PC-9 (cell line): ENCODE results near the gene WNT7A. TPM values are rescaled to one million over a fixed set of nuclear protein-coding genes. Genes with fewer than 3 reads are reported as not detected.

Experiments
- BruUV-seq: library from RNA; stranded (reverse); fragments of 400-500 nt; replicated peaks from 2 replicates; lab custom pipeline; 2021; lab: Mats Ljungman, UMichigan
- CTCF ChIA-PET: fragments of 300-600 bp; sonication (Branson Sonifier 250); formaldehyde crosslinking; loops from one replicate; lab custom pipeline; 2022; ENCODE audit warnings: antibody characterized with exemption; lab: Charles Lee
- POLR2A ChIA-PET: fragments of 300-600 bp; sonication (Branson Sonifier 250); formaldehyde crosslinking; loops from one replicate; lab custom pipeline; 2022; ENCODE audit warnings: antibody characterized with exemption; ENCODE audit not compliant: unreplicated experiment; lab: Charles Lee
- DNase-seq, 2 experiments: peaks; one replicate each; pipeline versions ENCODE4 v3.0.0 to v3.0.0-alpha.2; 2015 to 2022; ENCODE audit warnings: mixed read lengths in 1 of 2
- H2AFZ ChIP-seq: fragments of 200-600 bp; sonication (generic); 2 replicates; pipeline ENCODE4 v1.8.1; 2017; ENCODE audit warnings: antibody characterized with exemption
- H3F3A ChIP-seq: fragments of 200-600 bp; sonication (generic); 2 replicates; pipeline ENCODE4 v1.8.1; 2017; ENCODE audit warnings: antibody characterized with exemption, mild to moderate bottlenecking, low read depth; ENCODE audit not compliant: insufficient read depth
- H3K27ac ChIP-seq: fragments of 200-600 bp; sonication (generic); 2 replicates; pipeline ENCODE4 v1.6.1; 2016; ENCODE audit warnings: mixed run types
- H3K27me3 ChIP-seq: fragments of 200-600 bp; sonication (generic); 2 replicates; pipeline ENCODE4 v1.6.1; 2016; ENCODE audit warnings: low read depth, mixed run types; ENCODE audit not compliant: insufficient read depth
- H3K36me3 ChIP-seq: fragments of 200-600 bp; sonication (generic); 2 replicates; pipeline ENCODE4 v1.6.1; 2016; ENCODE audit warnings: low read depth, mixed run types
- H3K4me1 ChIP-seq: fragments of 200-600 bp; sonication (generic); replicated peaks from 2 replicates; pipeline ENCODE4 v1.6.1; 2016; ENCODE audit warnings: mixed run types; ENCODE audit not compliant: insufficient read depth
- H3K4me2 ChIP-seq: fragments of 200-600 bp; sonication (generic); 2 replicates; pipeline ENCODE4 v1.6.1; 2017; ENCODE audit warnings: mixed run types
- H3K4me3 ChIP-seq: fragments of 200-600 bp; sonication (generic); 2 replicates; pipeline ENCODE4 v1.6.1; 2016; ENCODE audit warnings: mixed run types
- H3K79me2 ChIP-seq: fragments of 200-600 bp; sonication (generic); 2 replicates; pipeline ENCODE4 v1.6.1; 2017; ENCODE audit warnings: low read depth, mixed run types
- H3K9me2 ChIP-seq: fragments of 200-600 bp; sonication (generic); 2 replicates; pipeline ENCODE4 v1.8.1; 2017; ENCODE audit warnings: mild to moderate bottlenecking; ENCODE audit not compliant: insufficient read depth
- H3K9me3 ChIP-seq: fragments of 200-600 bp; sonication (generic); 2 replicates; pipeline ENCODE4 v1.8.1; 2016; ENCODE audit warnings: low read depth; ENCODE audit not compliant: insufficient read depth
- H4K20me1 ChIP-seq: fragments of 200-600 bp; sonication (generic); 2 replicates; pipeline ENCODE4 v1.8.1; 2017; ENCODE audit not compliant: insufficient read depth
- CTCF ChIP-seq: fragments of 200-600 bp; sonication (generic); conservative IDR thresholded peaks from 2 replicates; pipeline ENCODE4 v1.6.1; 2017; ENCODE audit warnings: mixed run types, antibody characterized with exemption, mild to moderate bottlenecking, moderate library complexity
- EZH2 ChIP-seq: fragments of 200-600 bp; sonication (generic); IDR thresholded peaks from 2 replicates; pipeline ENCODE4 v1.8.0; 2017; ENCODE audit warnings: antibody characterized with exemption, low read depth
- intact Hi-C: fragments of 100-400 bp; cut with micrococcal nuclease; formaldehyde crosslinking; loops from one replicate; pipeline ENCODE4 v1.10.0; 2022; ENCODE audit not compliant: unreplicated experiment
- total RNA-seq: library from RNA; stranded (reverse); gene quantifications from 2 replicates; pipeline ENCODE4 v1.2.3, GENCODE V29; 2021

The WNT7A gene
- total RNA-seq, 1 experiment from 2014 or later = 6.3 TPM

GRCh38 chr3:13838421-13838820 is 41.5 kb downstream of the WNT7A start:
- POLR2A ChIA-PET = no interaction called here
- peaks cover 62% of the 10 kb centered on the region for H3K4me1 ChIP-seq

GRCh38 chr3:13837751-13838150 is 42.1 kb downstream of the WNT7A start:
- Histone ChIP-seq H3K27me3 (no peaks in the 10 kb centered on the region), H3K36me3 (no peaks in the 10 kb centered on the region), H2AFZ (no peak overlapping the region), H3K27ac (no peak overlapping the region), H3K4me1 (peaks cover 65% of the 10 kb centered on the region), H3K79me2 (peaks cover 66% of the 10 kb centered on the region), H3K9me3 (no peaks in the 10 kb centered on the region), H3F3A (peaks cover 34% of the 10 kb centered on the region), H3K4me3 (no peak overlapping the region), H3K9me2 (no peaks in the 10 kb centered on the region), H4K20me1 (no peaks in the 10 kb centered on the region), H3K4me2 (no peak overlapping the region)
- BruUV-seq = no TSS peak
- intact Hi-C loops = no loop called here
- ChIA-PET CTCF (no interaction called here), POLR2A (no interaction called here)
- no peak for DNase-seq
- TF ChIP-seq CTCF (no peak), EZH2 (no peak)

More at GRCh38 chr3:13838421-13838820, 41.5 kb downstream of the WNT7A start:
- H4K20me1 ChIP-seq = no peaks in the 10 kb centered on the region
- TF ChIP-seq EZH2 (no peak), CTCF (no peak)
- peaks cover 28% of the 10 kb centered on the region for H3F3A ChIP-seq
- intact Hi-C loops = no loop called here
- H3K27ac ChIP-seq = peak overlapping the region; percentile 80; the same call in 1 of the 2 replicates
- no peaks in the 10 kb centered on the region for H3K27me3 ChIP-seq
- H3K9me3 ChIP-seq = no peaks in the 10 kb centered on the region
- CTCF ChIA-PET = no interaction called here
- H2AFZ ChIP-seq = no peak overlapping the region
- H3K79me2 ChIP-seq = peaks cover 71% of the 10 kb centered on the region
- no peaks in the 10 kb centered on the region for H3K36me3 ChIP-seq
- no peak for DNase-seq
- H3K9me2 ChIP-seq = no peaks in the 10 kb centered on the region
- no TSS peak for BruUV-seq
- no peak overlapping the region for H3K4me2 ChIP-seq
- H3K4me3 ChIP-seq = no peak overlapping the region

- Histone ChIP-seq H3K9me3 (no peaks in the 10 kb centered on the region), H3K9me2 (no peaks in the 10 kb centered on the region), H4K20me1 (no peaks in the 10 kb centered on the region), H3K27me3 (no peaks in the 10 kb centered on the region), H3K4me2 (no peak overlapping the region), H3K79me2 (peaks cover 58% of the 10 kb centered on the region), H3F3A (peaks cover 36% of the 10 kb centered on the region), H3K4me3 (no peak overlapping the region), H3K36me3 (no peaks in the 10 kb centered on the region), H2AFZ (no peak overlapping the region), H3K27ac (no peak overlapping the region), H3K4me1 (peaks cover 57% of the 10 kb centered on the region)
- TF ChIP-seq CTCF (no peak), EZH2 (no peak)
- no TSS peak for BruUV-seq
- no peak for DNase-seq
- ChIA-PET POLR2A (no interaction called here), CTCF (no interaction called here)
- intact Hi-C loops = no loop called here
These were observed 42.9 kb downstream of the WNT7A start for GRCh38 chr3:13836658-13837587.
